ENCODE results near the gene KITLG. TPM values are rescaled to one million over a fixed set of nuclear protein-coding genes. Genes with fewer than 3 reads are reported as not detected.
"Not testable (repeated sequence)": the region's sequence is repeated elsewhere in the genome, so short reads cannot be mapped to it uniquely, and the experiment has no call there.

The KITLG gene, protein sequence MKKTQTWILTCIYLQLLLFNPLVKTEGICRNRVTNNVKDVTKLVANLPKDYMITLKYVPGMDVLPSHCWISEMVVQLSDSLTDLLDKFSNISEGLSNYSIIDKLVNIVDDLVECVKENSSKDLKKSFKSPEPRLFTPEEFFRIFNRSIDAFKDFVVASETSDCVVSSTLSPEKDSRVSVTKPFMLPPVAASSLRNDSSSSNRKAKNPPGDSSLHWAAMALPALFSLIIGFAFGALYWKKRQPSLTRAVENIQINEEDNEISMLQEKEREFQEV
- 10 to 100 TPM; 19.2 to 34.3 TPM for total RNA-seq
- polyA plus RNA-seq (ENCODE audit: insufficient read length in 2 of 2) = 10 to 100 TPM; 15.4 to 21.3 TPM
- long read RNA-seq, donor 1, full-length matches to known transcripts = 4 of 4 reads
- long read RNA-seq, donor 1, partial matches to known transcripts = 0 of 4 reads
- long read RNA-seq, donor 1, other reads (novel, unspliced or antisense) = 0 of 4 reads
- long read RNA-seq, donor 2, full-length matches to known transcripts = 1 of 1 reads
- long read RNA-seq, donor 2, partial matches to known transcripts = 0 of 1 reads
- long read RNA-seq, donor 2, other reads (novel, unspliced or antisense) = 0 of 1 reads
- long read RNA-seq, donor 3, full-length matches to known transcripts = 6 of 6 reads
- long read RNA-seq, donor 3, partial matches to known transcripts = 0 of 6 reads
- long read RNA-seq, donor 3, other reads (novel, unspliced or antisense) = 0 of 6 reads
- long read RNA-seq, donor 4, full-length matches to known transcripts = 13 of 18 reads
- long read RNA-seq, donor 4, partial matches to known transcripts = 5 of 18 reads
- long read RNA-seq, donor 4, other reads (novel, unspliced or antisense) = 0 of 18 reads

DNA sequence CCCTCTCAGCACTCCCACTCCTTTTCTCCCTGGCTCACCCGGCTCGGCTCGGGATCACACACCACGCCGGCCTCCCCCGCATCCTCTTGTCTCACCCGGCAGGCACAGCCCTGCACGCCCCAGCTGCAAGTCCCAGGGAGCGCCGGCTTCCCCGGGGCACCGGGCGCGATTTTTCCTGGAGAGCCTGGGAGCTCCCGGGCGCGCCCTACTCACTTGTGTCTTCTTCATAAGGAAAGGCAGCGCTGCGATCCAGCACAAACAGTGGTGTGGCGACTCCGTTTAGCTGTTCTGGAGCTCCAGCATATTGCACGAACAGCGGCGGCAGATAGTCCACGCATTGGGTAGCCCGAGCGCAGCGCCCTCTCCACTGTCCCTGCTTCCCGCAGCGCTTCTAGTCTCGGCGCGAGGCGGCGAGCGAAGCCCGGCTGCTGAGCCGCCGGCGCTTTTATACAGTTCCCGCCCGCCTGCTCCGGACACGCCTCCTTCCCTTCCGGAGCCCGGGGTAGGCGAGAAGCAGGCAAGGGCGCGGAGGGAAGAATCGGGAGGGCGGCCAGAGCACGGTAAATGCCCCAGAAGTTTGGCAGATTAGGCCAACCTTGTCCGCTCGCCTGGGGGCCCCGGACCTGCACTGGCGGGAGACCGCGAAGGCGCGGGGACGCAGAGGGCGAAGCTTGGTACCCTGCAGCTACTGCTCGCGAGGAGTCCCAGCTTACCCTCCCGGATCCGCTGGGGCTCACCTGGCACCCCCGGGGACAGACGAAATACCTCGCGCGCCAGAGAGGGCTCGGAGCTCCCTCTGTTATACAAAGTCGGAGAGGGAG lies at the start of gene KITLG:
TSS of gene KITLG (minus strand) at position 421 of the 821 bp plus-strand sequence. CDS start at position 228, 193 bp downstream.
- WGBS (ENCODE audit: insufficient coverage) = under 1% methylated on average over 72 of the region's 73 CpGs
- H3K4me3 ChIP-seq (ENCODE audit: low read depth, low read length) = peak within 1 kb of the TSS; percentile 79
- no peaks in the 10 kb centered on the region for H3K9me3 ChIP-seq (ENCODE audit: control insufficient read depth, insufficient read depth, low read length)
- H3K27me3 ChIP-seq (ENCODE audit: control insufficient read depth, insufficient read depth, low read length) = no peaks in the 10 kb centered on the region
- H3K36me3 ChIP-seq (ENCODE audit: control insufficient read depth, insufficient read depth, low read length) = no peaks in the 10 kb centered on the region
- H3K27ac ChIP-seq (ENCODE audit: low read depth, low read length) = peak within 1 kb of the TSS; percentile 87
- H3K4me1 ChIP-seq (ENCODE audit: control insufficient read depth, insufficient read depth, low read length) = peaks cover 8% of the 10 kb centered on the region
- DNase-seq (ENCODE audit: low read depth in 4 of 6, low spot score in 6 of 6) = peak; percentile 53 to 95 (median 70)

DNA sequence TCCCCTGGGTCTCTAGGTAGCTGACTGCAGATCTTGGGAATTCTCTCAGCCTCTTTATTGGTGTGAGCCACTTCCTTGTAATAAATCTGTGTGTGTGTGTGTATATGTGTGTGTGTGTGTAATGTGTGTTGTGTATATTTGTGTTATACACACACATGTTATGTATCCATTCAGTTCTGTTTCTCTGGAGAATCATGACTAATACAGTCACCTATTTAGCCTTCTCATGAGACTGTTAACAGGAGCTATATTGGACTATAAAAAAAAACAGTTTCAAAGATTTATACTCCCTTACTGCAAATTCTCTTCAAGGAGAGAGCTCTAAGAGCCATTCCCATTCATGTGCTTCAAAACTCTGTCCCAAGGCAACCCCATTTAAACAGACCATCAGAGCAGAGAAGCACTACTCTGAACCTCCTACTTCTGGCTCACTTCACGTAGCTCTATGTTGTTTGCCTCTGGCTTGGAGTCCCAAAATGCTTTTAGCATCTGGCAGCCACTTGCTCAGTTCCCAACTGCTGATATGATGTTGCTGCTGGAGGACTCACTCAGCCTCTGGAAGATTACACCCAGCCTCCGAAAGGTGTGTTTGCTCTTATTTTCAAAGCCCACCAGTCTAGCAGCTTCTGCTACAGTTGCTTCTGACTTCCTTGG lies 48.7 kb upstream of the KITLG start:
- Histone ChIP-seq H3K27ac (ENCODE audit: low read depth, low read length) (no peak overlapping the region), H3K27me3 (ENCODE audit: control insufficient read depth, insufficient read depth, low read length) (no peaks in the 10 kb centered on the region), H3K4me1 (ENCODE audit: control insufficient read depth, insufficient read depth, low read length) (peaks cover 3% of the 10 kb centered on the region), H3K4me3 (ENCODE audit: low read depth, low read length) (no peak overlapping the region), H3K36me3 (ENCODE audit: control insufficient read depth, insufficient read depth, low read length) (no peaks in the 10 kb centered on the region), H3K9me3 (ENCODE audit: control insufficient read depth, insufficient read depth, low read length) (no peaks in the 10 kb centered on the region)
- DNase-seq (ENCODE audit: low read depth in 4 of 6, low spot score in 6 of 6) = peak in 2 of 6 donors; percentile 2 to 12
- 83% methylated on average over 1 of the region's 2 CpGs for WGBS (ENCODE audit: insufficient coverage)

GRCh38 chr12:88628035-88628434 lies 47.8 kb upstream of the KITLG start:
- not testable (repeated sequence) for H3K27me3 ChIP-seq (ENCODE audit: control insufficient read depth, insufficient read depth, low read length); H3K27ac ChIP-seq (ENCODE audit: low read depth, low read length); DNase-seq (ENCODE audit: low read depth in 4 of 6, low spot score in 6 of 6); H3K4me3 ChIP-seq (ENCODE audit: low read depth, low read length); H3K9me3 ChIP-seq (ENCODE audit: control insufficient read depth, insufficient read depth, low read length); H3K4me1 ChIP-seq (ENCODE audit: control insufficient read depth, insufficient read depth, low read length); H3K36me3 ChIP-seq (ENCODE audit: control insufficient read depth, insufficient read depth, low read length)
- WGBS (ENCODE audit: insufficient coverage) = no CpG with 5 or more reads among the region's 1 CpG

DNA sequence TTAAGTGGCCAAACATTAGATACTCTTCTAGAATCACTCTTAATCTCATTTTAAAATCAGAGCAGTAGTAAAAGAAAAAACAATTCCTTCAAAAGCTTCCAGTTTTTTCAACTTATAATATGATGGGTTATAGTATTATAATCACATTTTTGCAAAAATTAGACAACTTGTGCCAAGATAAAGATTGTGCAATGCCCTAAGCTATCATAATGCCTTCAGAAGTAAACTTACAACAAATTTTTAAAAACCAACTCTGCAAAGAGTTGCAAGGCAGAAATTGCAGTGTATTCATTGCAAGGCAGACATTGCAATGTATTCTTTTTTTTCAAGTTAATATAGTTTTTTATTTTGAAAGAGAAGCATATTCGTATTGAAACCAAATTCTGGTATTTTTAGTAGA lies 47.2 kb upstream of the KITLG start:
- DNase-seq (ENCODE audit: low read depth in 4 of 6, low spot score in 6 of 6) = no peak
- 100% methylated on average over 1 of the region's 1 CpG for whole genome bisulfite sequencing (ENCODE audit: insufficient coverage)
- H3K4me1 ChIP-seq (ENCODE audit: control insufficient read depth, insufficient read depth, low read length) = peaks cover 3% of the 10 kb centered on the region
- no peaks in the 10 kb centered on the region for H3K27me3 ChIP-seq (ENCODE audit: control insufficient read depth, insufficient read depth, low read length)
- H3K9me3 ChIP-seq (ENCODE audit: control insufficient read depth, insufficient read depth, low read length) = no peaks in the 10 kb centered on the region
- H3K4me3 ChIP-seq (ENCODE audit: low read depth, low read length) = no peak overlapping the region
- no peaks in the 10 kb centered on the region for H3K36me3 ChIP-seq (ENCODE audit: control insufficient read depth, insufficient read depth, low read length)
- H3K27ac ChIP-seq (ENCODE audit: low read depth, low read length) = no peak overlapping the region

DNA sequence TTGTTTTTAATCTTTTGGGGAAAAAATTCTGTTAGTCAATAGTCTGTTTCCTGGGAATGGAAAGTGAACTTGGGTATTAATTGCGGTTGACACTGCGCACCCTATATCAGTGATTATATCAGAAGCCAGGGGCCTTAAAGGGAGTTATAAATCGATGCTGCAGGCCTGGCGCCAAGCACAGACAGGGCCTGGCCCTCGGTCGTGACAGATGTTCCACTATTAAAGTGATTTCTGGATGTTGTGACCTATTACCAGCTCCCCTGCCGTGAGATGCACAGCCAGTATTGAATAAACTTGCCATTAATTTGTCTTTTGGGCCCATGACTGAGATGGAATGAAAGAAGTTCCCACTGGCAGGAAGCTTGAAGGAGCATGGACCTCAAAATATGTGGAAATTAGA lies 45.1 kb upstream of the KITLG start:
- Histone ChIP-seq H3K27ac (ENCODE audit: low read depth, low read length) (no peak overlapping the region), H3K36me3 (ENCODE audit: control insufficient read depth, insufficient read depth, low read length) (no peaks in the 10 kb centered on the region), H3K4me1 (ENCODE audit: control insufficient read depth, insufficient read depth, low read length) (peaks cover 3% of the 10 kb centered on the region), H3K27me3 (ENCODE audit: control insufficient read depth, insufficient read depth, low read length) (no peaks in the 10 kb centered on the region), H3K4me3 (ENCODE audit: low read depth, low read length) (no peak overlapping the region), H3K9me3 (ENCODE audit: control insufficient read depth, insufficient read depth, low read length) (no peaks in the 10 kb centered on the region)
- 41% methylated on average over 6 of the region's 7 CpGs for WGBS (ENCODE audit: insufficient coverage)
- peak in 1 of 6 donors; percentile 43 for DNase-seq (ENCODE audit: low read depth in 4 of 6, low spot score in 6 of 6)

- DNase-seq (ENCODE audit: low read depth in 4 of 6, low spot score in 6 of 6) = no peak
Measured at GRCh38 chr12:88624911-88625310, 44.6 kb upstream of the KITLG start.

DNA sequence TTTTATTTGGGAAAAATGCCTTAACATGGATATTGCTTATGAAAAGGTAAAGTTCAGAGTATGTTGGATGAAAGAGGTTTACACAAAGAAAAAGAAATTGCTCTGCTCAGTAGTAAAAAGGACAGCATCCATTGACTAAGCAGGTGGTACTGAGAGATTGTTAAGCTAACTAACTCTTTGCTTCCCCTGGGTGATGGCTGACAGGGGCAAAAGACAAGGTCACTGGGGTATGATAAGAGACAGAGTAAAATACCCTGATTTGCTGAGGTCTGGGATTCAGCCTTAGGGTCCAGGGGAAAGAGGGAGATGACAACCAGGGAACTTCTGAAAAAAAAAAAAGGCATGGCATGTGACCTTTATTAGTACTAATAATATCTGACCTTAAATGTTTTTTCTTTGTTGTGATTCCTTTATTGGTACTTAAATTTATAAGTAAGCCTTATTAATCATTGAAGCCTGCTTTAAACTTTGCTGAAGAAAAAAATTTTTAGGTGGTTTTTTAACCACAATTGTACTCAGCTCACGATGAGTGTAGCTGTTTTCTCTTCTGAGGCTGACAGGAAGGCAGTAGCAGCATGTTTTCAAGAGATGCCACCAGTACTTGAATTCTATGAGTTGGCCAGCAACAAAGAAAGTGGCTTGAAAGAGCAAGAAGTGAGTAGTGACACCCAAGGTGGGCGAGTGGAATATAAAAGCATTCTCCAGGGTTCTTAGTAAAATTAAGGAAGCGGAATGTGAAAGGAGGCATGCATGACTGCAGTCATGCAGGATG lies 43.7 kb upstream of the KITLG start:
- Histone ChIP-seq H3K36me3 (ENCODE audit: control insufficient read depth, insufficient read depth, low read length) (no peaks in the 10 kb centered on the region), H3K27me3 (ENCODE audit: control insufficient read depth, insufficient read depth, low read length) (no peaks in the 10 kb centered on the region), H3K4me1 (ENCODE audit: control insufficient read depth, insufficient read depth, low read length) (peaks cover 3% of the 10 kb centered on the region), H3K9me3 (ENCODE audit: control insufficient read depth, insufficient read depth, low read length) (no peaks in the 10 kb centered on the region), H3K27ac (ENCODE audit: low read depth, low read length) (no peak overlapping the region), H3K4me3 (ENCODE audit: low read depth, low read length) (no peak overlapping the region)
- WGBS (ENCODE audit: insufficient coverage) = 64% methylated on average over 3 of the region's 3 CpGs
- DNase-seq (ENCODE audit: low read depth in 4 of 6, low spot score in 6 of 6) = no peak

More at GRCh38 chr12:88624911-88625310, 44.6 kb upstream of the KITLG start:
- H3K4me1 ChIP-seq (ENCODE audit: control insufficient read depth, insufficient read depth, low read length) = peaks cover 3% of the 10 kb centered on the region
- no peak overlapping the region for H3K27ac ChIP-seq (ENCODE audit: low read depth, low read length)
- no peak overlapping the region for H3K4me3 ChIP-seq (ENCODE audit: low read depth, low read length)
- no peaks in the 10 kb centered on the region for H3K27me3 ChIP-seq (ENCODE audit: control insufficient read depth, insufficient read depth, low read length)
- H3K9me3 ChIP-seq (ENCODE audit: control insufficient read depth, insufficient read depth, low read length) = no peaks in the 10 kb centered on the region
- no peaks in the 10 kb centered on the region for H3K36me3 ChIP-seq (ENCODE audit: control insufficient read depth, insufficient read depth, low read length)
- 79% methylated on average over 3 of the region's 3 CpGs for WGBS (ENCODE audit: insufficient coverage)

DNA sequence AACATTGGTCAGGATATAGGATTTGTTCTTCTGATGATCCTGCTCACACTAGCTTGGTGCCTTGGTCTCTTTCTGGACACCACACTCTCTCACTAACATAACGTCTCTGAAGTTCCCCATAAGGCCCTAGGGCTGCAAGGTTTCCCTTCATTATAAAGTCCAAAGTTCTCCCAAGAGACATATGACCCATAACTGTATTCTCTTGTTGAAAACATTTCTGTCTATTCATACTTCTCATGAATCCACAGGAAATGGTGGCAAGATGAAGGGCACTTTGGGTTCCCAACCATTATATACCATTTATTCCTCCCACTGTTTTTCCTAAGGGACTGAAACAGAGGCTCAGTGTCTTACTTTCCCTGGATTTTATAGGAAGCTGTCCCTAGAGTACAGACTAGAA lies 37.1 kb upstream of the KITLG start:
- no peaks in the 10 kb centered on the region for H3K9me3 ChIP-seq (ENCODE audit: control insufficient read depth, insufficient read depth, low read length)
- H3K36me3 ChIP-seq (ENCODE audit: control insufficient read depth, insufficient read depth, low read length) = no peaks in the 10 kb centered on the region
- H3K27ac ChIP-seq (ENCODE audit: low read depth, low read length) = no peak overlapping the region
- no peak for DNase-seq (ENCODE audit: low read depth in 4 of 6, low spot score in 6 of 6)
- H3K27me3 ChIP-seq (ENCODE audit: control insufficient read depth, insufficient read depth, low read length) = no peaks in the 10 kb centered on the region
- no peak overlapping the region for H3K4me3 ChIP-seq (ENCODE audit: low read depth, low read length)
- 90% methylated on average over 1 of the region's 1 CpG for WGBS (ENCODE audit: insufficient coverage)
- no peaks in the 10 kb centered on the region for H3K4me1 ChIP-seq (ENCODE audit: control insufficient read depth, insufficient read depth, low read length)

All from spinal cord (tissue), 10 donors.